Activated CD8-positive, alpha-beta memory T cell treated with anti-CD3 and anti-CD28 coated beads, Interleukin-2, amount 50 U/mL, for 4 hours (primary cell): Measurements from ENCODE around the gene DOK6.
"Not testable (repeated sequence)": the region's sequence is repeated elsewhere in the genome, so short reads cannot be mapped to it uniquely, and the experiment has no call there.

Experiments used
- DNase-seq: peaks from one replicate; pipeline ENCODE4 v3.0.0-alpha.2; 2020

The DOK6 gene

GRCh38 chr18:69400253-69400975 is at the start of gene DOK6:
DOK6 (plus strand) TSS chr18:69400888.
- no peak for DNase-seq

- DNase-seq = no peak
These were observed 47.7 kb upstream of the DOK6 start for GRCh38 chr18:69353023-69353422.

- no peak for DNase-seq
These were observed 43.1 kb upstream of the DOK6 start for GRCh38 chr18:69357590-69357989.

DNA sequence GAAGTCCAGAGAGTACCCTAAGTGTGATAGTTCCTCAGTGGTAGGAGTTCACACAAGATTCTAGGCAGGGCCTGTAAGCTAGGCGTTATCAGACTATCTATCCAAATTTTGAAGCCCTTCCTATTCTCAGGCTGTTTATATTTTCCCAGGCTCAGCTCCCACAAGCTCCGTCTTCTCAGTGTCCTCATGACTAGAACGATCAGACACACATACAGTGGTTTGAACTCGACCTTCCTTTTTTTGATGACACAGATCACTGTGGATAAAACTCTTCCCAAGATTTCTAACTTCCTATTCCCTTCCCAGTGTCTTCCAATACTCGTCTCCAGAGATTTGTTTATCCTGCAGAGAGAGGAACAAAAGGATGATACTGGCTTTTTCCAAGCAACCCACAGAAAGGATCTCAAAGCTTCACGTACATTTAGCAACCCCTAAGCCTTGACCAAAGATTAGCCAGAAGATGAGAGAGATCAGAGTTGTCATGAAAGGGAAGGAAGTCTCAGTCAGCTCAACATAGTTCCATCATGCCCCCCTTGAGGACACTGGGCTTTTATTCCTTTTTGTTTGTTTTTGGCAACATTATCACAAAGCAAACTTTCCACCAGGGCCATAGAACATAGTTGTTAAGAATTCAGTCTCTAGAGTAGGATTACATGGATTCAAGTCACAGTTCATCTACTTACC is 42.3 kb upstream of the DOK6 start:
- no peak for DNase-seq

GRCh38 chr18:69359768-69360167 is 40.9 kb upstream of the DOK6 start:
- not testable (repeated sequence) for DNase-seq

- no peak for DNase-seq
These were observed 35.8 kb upstream of the DOK6 start for GRCh38 chr18:69364930-69365329.

DNA sequence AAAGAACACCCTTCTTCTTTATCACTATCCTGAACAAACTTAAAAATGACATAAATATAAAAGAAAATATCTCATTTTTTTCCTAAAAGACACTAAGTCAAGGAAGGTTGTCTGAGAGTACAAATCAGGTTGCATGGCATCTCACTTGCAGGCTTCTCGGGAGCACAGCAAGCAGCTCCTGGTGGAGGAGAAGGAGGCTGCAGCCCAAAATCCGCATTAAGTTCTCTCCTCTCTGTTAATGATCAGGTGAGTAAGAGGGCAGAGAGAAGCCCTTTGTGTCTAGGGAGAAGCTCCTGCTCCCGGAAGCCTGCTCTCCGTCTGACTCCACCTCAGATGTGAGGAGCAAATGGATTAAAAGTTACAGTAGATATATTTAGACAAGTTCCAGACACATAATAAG is 35.0 kb upstream of the DOK6 start:
- DNase-seq = no peak

GRCh38 chr18:69367104-69367503 is 33.6 kb upstream of the DOK6 start:
- no peak for DNase-seq

DNA sequence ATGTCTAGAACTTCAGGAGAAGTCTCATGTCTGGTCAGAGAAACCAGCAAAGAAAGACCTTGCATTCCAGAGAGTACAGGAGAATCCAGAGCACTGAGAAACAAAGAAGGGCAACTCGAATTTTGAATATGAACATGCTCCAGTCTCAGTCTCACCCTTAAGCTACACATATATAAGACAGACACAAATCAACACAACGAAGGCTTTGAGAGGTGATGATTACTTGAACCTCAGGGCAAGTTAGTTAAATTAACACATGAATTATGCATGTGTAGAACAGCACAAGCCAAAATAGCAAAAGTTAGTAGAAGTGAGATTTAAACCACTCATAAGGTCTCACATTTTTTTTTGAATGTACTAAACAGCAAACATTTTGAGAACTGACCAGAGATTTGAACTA is 29.0 kb upstream of the DOK6 start:
- no peak for DNase-seq

DNA sequence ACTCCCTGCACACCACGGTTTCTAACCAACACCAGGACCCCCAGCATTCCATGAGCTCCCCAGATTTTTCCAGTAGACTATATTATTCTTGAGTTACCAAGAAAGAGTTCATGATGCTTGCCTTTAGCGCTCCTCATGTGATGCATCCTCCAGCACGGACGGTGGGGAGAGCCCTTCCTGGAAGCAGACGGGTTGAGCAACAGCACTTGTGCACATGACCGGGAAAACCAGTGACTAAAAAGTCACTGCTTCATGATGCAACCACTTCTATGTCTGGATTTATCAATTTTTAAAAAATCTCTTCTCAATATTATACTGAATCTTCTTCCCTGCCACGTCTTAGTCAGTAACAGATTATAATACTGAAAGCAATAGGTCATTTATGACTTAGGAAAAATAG is 20.4 kb upstream of the DOK6 start:
- no peak for DNase-seq

- DNase-seq = no peak
These were observed 17.5 kb upstream of the DOK6 start for GRCh38 chr18:69383186-69383585.

- no peak for DNase-seq
These were observed 13.5 kb upstream of the DOK6 start for GRCh38 chr18:69387186-69387585.

DNA sequence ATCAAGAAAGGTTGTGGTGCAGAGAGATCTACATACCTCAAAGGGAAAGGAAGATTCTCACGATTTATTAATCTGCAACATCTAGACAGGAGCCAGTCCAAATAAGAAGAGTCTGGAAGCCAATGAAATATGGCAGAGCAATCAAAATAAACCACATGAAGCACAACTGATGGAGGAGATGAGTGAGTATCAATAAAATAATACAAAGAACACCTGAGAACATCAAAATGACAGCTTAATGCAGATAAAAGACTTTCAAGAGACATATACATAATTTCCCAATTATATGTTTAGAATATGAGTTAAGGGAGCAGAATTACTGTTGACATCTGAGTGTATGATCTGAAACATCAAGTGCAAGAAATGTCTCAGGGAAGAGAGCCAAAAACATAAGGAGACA is 12.5 kb upstream of the DOK6 start:
- DNase-seq = no peak

- no peak for DNase-seq
These were observed 3.6 kb upstream of the DOK6 start for GRCh38 chr18:69397096-69397495.

GRCh38 chr18:69399253-69399652 is 1.4 kb upstream of the DOK6 start:
- no peak for DNase-seq

DNA sequence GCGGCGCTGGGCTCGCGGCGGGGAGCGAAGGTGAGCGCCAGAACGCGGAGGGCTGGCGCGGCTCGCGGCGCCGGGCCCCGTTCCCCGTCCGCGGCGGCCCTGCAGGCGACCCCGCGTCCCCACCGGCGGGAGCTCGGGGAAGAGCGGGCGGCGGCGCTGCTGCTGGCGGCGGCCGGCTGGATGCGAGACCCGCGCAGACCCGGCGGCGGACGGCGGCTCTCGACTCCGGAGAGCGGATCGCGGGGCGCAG is 213 bp downstream of the DOK6 start:
- no peak for DNase-seq

DNA sequence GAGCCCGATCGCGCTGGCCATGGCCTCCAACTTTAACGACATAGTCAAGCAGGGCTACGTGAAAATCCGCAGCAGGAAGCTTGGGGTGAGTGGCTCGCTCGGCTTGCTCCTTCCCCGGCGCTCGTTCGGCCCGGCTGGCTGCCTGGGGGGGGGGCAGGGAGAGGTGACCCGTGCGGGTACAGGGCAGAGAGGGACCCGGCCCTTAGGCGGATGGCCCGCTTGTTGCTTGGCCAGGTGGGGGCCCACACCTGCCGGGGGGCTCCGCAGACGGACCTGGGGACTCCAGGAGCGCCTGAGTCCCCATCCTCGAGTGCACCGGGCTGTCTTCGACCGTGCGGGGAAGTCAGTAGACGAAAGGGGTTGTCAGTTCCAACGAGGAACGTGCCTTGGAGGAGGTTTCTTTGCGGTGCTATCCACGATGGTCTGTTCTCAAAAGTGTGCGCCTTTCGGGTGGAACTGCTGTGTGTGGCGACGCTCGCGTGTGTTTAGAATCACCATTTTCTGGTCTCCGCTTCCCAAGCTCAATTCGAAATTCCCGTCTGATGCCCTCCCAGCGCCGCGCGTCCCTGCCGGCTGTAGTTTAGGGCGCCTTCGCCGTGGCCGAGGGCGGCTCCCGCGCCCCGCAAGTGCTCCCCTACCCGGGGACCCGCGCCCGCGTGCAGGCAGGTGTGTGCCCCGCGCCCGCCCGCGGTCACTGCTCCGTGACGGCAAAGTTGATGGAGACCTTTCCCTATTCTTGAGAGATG is 711 bp downstream of the DOK6 start:
- no peak for DNase-seq

GRCh38 chr18:69401972-69402532 is 1.4 kb downstream of the DOK6 start:
- no peak for DNase-seq

- DNase-seq = no peak
These were observed 1.9 kb downstream of the DOK6 start for GRCh38 chr18:69402533-69402989.

- DNase-seq = no peak
These were observed 7.8 kb downstream of the DOK6 start for GRCh38 chr18:69408522-69408921.

GRCh38 chr18:69411199-69411598 is 10.5 kb downstream of the DOK6 start:
- DNase-seq = no peak

- no peak for DNase-seq
These were observed 13.5 kb downstream of the DOK6 start for GRCh38 chr18:69414184-69414583.

DNA sequence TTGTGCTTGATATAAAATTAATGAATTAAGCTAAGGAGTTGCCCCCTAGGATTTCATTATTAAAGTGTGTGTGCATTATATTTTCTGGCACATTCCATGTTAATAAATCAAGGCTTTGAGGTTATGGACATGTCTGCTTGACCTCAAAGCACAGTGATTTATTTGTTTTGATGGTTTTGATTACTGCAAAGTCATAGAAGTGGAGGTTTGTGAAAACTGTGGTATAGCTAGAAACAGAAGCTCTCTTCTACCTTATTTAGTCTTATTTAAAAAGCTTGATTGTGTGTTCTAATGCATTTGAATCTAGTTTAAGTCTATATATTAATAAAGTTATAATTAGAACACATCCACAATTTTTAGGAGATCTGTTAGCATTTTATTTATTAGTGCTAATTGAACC is 32.2 kb downstream of the DOK6 start:
- no peak for DNase-seq

DNA sequence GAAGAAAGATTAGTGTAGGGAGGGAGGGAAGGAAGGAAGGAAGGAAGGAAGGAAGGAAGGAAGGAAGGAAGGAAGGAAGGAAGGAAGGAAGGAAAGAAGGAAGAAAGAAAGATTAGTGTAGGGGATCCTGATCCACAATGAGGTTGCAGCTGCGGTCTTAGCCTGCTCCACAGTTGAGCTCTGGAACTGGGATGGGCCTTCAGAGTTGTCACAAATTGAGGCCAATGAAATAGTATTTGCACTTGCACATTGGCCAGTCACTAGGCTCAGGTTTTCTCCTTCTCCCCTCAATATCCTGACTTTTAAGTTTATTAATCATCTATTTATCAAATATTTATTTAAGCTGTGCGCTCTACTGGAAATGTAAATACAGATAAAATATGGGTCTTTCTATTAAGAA is 34.3 kb downstream of the DOK6 start:
- DNase-seq = no peak
